ENCODE results near the gene DCAF12L1.

Gene DCAF12L1

GRCh38 chrX:126552313-126553022 lies at the start of gene DCAF12L1:
Gene DCAF12L1 (minus strand): TSS chrX:126552814. CDS start chrX:126552608, 206 bp downstream.
- no peak for TF ChIP-seq GATA1 (IDR thresholded peaks at IDR 0.05; ENCODE audit: low read depth, low read length)
- TF ChIP-seq POLR2A (IDR thresholded peaks at IDR 0.05; ENCODE audit: low read length): no peak

GRCh38 chrX:126580877-126581276 lies 28.3 kb upstream of the DCAF12L1 start:
- no peak for TF ChIP-seq POLR2A (IDR thresholded peaks at IDR 0.05; ENCODE audit: low read length)
- no peak for DNase-seq

More at GRCh38 chrX:126552313-126553022, at the start of gene DCAF12L1:
- DNase-seq: no peak

GRCh38 chrX:126575911-126576310 lies 23.3 kb upstream of the DCAF12L1 start:
- DNase-seq: no peak
- TF ChIP-seq POLR2A (IDR thresholded peaks at IDR 0.05; ENCODE audit: low read length) (no peak), GATA1 (IDR thresholded peaks at IDR 0.05; ENCODE audit: low read depth, low read length) (no peak)

DNA sequence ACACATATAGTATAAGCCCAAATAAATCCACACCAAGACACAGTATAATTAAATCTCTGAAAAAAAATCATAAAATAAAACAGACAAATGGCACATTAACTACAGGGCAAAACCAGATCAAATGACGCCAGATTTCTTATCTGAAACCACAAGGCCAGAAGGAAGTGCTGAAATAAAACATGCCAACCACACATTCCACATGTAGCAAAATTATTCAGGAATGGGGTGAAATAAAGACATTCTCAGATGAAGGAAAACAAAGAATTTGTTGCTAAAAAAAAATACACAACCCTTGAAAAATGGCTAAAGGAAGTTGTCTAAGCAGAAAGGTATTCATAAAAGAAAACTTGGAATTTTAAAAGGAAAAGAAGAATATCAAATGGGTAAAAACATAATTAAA lies 4.5 kb upstream of the DCAF12L1 start:
- TF ChIP-seq POLR2A (IDR thresholded peaks at IDR 0.05; ENCODE audit: low read length) (no peak), GATA1 (IDR thresholded peaks at IDR 0.05; ENCODE audit: low read depth, low read length) (no peak)
- no peak for DNase-seq

DNA sequence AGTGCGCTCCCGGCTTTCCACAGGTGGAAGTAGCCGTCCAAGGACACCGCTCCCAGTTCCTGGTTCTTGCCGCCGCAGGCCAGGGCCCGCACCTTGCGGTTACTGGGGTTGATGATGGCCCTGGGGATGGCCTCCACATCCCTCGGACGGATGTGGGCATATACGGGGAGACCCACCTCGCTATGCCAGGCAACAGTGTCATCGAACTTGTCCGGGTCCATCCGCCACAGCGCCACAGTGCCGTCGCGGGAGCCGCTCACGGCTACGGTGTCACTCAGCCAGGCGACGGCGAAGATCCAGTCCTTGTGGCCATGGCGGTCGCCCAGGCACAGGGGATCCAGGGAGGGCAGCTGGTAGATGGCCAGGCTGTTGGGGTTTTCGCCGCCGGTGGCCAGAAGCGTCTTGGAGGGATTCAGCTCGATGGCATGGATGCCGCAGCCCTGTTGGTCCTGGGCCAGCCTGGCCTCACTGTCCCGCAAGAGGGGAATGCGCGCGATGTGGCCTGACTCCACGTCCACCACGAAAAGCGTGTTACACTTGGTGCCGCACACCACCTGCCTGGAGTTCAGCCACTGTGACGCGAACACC lies 795 bp downstream of the DCAF12L1 start:
- no peak for DNase-seq
- TF ChIP-seq POLR2A (IDR thresholded peaks at IDR 0.05; ENCODE audit: low read length) (no peak), GATA1 (IDR thresholded peaks at IDR 0.05; ENCODE audit: low read depth, low read length) (no peak)

DNA sequence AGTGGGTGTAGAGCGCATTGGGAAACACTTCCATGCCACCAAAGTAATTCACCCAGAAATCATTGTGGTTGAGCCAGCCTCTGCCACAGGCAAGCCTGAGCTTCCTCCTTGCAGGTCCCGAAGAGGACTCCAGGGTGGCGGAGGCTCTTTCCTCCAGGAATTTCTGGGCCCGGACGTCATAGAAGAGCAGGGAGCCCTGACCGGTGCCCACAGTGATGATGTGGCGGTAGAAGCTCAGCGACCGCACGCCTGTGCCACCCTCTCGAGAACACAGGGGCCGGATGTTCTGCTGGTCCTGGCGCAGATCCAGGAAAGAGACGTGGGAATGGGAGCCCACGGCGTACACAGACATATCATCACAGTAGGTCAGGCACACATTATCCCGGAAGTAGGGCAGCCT lies 1.3 kb downstream of the DCAF12L1 start:
- no peak for DNase-seq
- TF ChIP-seq POLR2A (IDR thresholded peaks at IDR 0.05; ENCODE audit: low read length): no peak
- TF ChIP-seq GATA1 (IDR thresholded peaks at IDR 0.05; ENCODE audit: low read depth, low read length): no peak

DNA sequence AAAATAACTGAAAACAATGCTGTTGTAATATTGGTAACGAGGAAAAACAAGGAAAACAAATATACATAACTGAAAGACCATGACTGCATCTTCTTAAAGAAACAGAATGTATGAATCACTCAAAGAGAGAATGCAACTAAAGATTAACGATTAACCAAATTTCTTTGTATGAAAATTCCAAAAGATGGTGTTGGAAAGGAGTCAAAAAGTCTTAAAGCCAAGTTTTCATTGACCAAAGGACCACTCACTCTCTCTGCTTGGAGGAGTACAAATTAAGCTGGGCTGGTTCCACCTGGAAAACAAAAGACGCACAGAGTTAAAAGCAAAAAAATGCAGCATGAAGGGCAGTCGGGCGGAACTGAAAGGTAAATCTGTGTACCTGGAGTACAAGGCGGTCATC lies 1.8 kb downstream of the DCAF12L1 start:
- TF ChIP-seq GATA1 (IDR thresholded peaks at IDR 0.05; ENCODE audit: low read depth, low read length) (no peak), POLR2A (IDR thresholded peaks at IDR 0.05; ENCODE audit: low read length) (no peak)
- no peak for DNase-seq

DNA sequence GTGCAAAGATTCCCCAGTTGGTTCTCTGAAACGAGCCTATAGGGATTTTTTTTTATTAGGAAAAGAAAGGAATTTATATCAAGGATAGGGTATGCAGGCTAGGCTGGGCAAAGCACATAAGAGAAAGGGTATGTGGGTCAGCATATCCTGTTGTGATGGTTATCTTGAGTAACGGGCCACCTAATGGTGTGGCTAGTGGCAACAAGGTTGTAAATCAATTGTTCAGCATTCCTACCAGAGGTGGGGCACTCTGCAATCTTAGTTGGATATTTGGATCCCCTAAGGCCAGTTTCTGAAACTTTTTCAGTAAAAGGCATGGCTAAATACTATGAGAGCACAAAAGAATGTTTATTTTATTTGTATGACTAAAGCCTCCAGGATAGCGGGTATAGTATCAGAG lies 42.7 kb downstream of the DCAF12L1 start:
- DNase-seq: no peak
- no peak for TF ChIP-seq GATA1 (IDR thresholded peaks at IDR 0.05; ENCODE audit: low read depth, low read length)
- TF ChIP-seq POLR2A (IDR thresholded peaks at IDR 0.05; ENCODE audit: low read length): no peak

All from erythroblast (primary cell).